PC-9 (cell line): ENCODE results near the gene FGF21. TPM values are rescaled to one million over a fixed set of nuclear protein-coding genes. Genes with fewer than 3 reads are reported as not detected.

Experiments used
- BruUV-seq: library from RNA; stranded (reverse); fragments of 400-500 nt; replicated peaks from 2 replicates; lab custom pipeline; 2021; lab: Mats Ljungman, UMichigan
- CTCF ChIA-PET: fragments of 300-600 bp; sonication (Branson Sonifier 250); formaldehyde crosslinking; loops from one replicate; lab custom pipeline; 2022; ENCODE audit warnings: antibody characterized with exemption; lab: Charles Lee
- POLR2A ChIA-PET: fragments of 300-600 bp; sonication (Branson Sonifier 250); formaldehyde crosslinking; loops from one replicate; lab custom pipeline; 2022; ENCODE audit warnings: antibody characterized with exemption; ENCODE audit not compliant: unreplicated experiment; lab: Charles Lee
- DNase-seq, 2 experiments: peaks; one replicate each; pipeline versions ENCODE4 v3.0.0 to v3.0.0-alpha.2; 2015 to 2022; ENCODE audit warnings: mixed read lengths in 1 of 2
- H2AFZ ChIP-seq: fragments of 200-600 bp; sonication (generic); 2 replicates; pipeline ENCODE4 v1.8.1; 2017; ENCODE audit warnings: antibody characterized with exemption
- H3F3A ChIP-seq: fragments of 200-600 bp; sonication (generic); 2 replicates; pipeline ENCODE4 v1.8.1; 2017; ENCODE audit warnings: antibody characterized with exemption, mild to moderate bottlenecking, low read depth; ENCODE audit not compliant: insufficient read depth
- H3K27ac ChIP-seq: fragments of 200-600 bp; sonication (generic); 2 replicates; pipeline ENCODE4 v1.6.1; 2016; ENCODE audit warnings: mixed run types
- H3K27me3 ChIP-seq: fragments of 200-600 bp; sonication (generic); 2 replicates; pipeline ENCODE4 v1.6.1; 2016; ENCODE audit warnings: low read depth, mixed run types; ENCODE audit not compliant: insufficient read depth
- H3K36me3 ChIP-seq: fragments of 200-600 bp; sonication (generic); 2 replicates; pipeline ENCODE4 v1.6.1; 2016; ENCODE audit warnings: low read depth, mixed run types
- H3K4me1 ChIP-seq: fragments of 200-600 bp; sonication (generic); replicated peaks from 2 replicates; pipeline ENCODE4 v1.6.1; 2016; ENCODE audit warnings: mixed run types; ENCODE audit not compliant: insufficient read depth
- H3K4me2 ChIP-seq: fragments of 200-600 bp; sonication (generic); 2 replicates; pipeline ENCODE4 v1.6.1; 2017; ENCODE audit warnings: mixed run types
- H3K4me3 ChIP-seq: fragments of 200-600 bp; sonication (generic); 2 replicates; pipeline ENCODE4 v1.6.1; 2016; ENCODE audit warnings: mixed run types
- H3K79me2 ChIP-seq: fragments of 200-600 bp; sonication (generic); 2 replicates; pipeline ENCODE4 v1.6.1; 2017; ENCODE audit warnings: low read depth, mixed run types
- H3K9me2 ChIP-seq: fragments of 200-600 bp; sonication (generic); 2 replicates; pipeline ENCODE4 v1.8.1; 2017; ENCODE audit warnings: mild to moderate bottlenecking; ENCODE audit not compliant: insufficient read depth
- H3K9me3 ChIP-seq: fragments of 200-600 bp; sonication (generic); 2 replicates; pipeline ENCODE4 v1.8.1; 2016; ENCODE audit warnings: low read depth; ENCODE audit not compliant: insufficient read depth
- H4K20me1 ChIP-seq: fragments of 200-600 bp; sonication (generic); 2 replicates; pipeline ENCODE4 v1.8.1; 2017; ENCODE audit not compliant: insufficient read depth
- CTCF ChIP-seq: fragments of 200-600 bp; sonication (generic); conservative IDR thresholded peaks from 2 replicates; pipeline ENCODE4 v1.6.1; 2017; ENCODE audit warnings: mixed run types, antibody characterized with exemption, mild to moderate bottlenecking, moderate library complexity
- EZH2 ChIP-seq: fragments of 200-600 bp; sonication (generic); IDR thresholded peaks from 2 replicates; pipeline ENCODE4 v1.8.0; 2017; ENCODE audit warnings: antibody characterized with exemption, low read depth
- intact Hi-C: fragments of 100-400 bp; cut with micrococcal nuclease; formaldehyde crosslinking; loops from one replicate; pipeline ENCODE4 v1.10.0; 2022; ENCODE audit not compliant: unreplicated experiment
- total RNA-seq: library from RNA; stranded (reverse); gene quantifications from 2 replicates; pipeline ENCODE4 v1.2.3, GENCODE V29; 2021

Gene FGF21
- total RNA-seq, 1 experiment from 2014 or later, result 0.41 TPM

GRCh38 chr19:48720613-48721296 is 34.6 kb upstream of the FGF21 start:
- H3F3A ChIP-seq, result peaks cover 8% of the 10 kb centered on the region
- POLR2A ChIA-PET, result interaction anchor here (0.6 to 0.8 kb wide), 5 partner anchors 18 to 1283 kb away, joined by 3 read pairs; no protein-coding TSS in a partner anchor
- peak; percentile 96 to 98 for DNase-seq
- no peaks in the 10 kb centered on the region for H3K27me3 ChIP-seq
- H3K4me2 ChIP-seq, result peak overlapping the region; percentile 68
- H3K9me2 ChIP-seq, result no peaks in the 10 kb centered on the region
- H4K20me1 ChIP-seq, result no peaks in the 10 kb centered on the region
- TF ChIP-seq EZH2 (no peak), CTCF (no peak)
- 0 out of 2 replicates have a peak, but pooled peaks cover 1% of the 10 kb centered on the region for H3K4me1 ChIP-seq
- H2AFZ ChIP-seq, result peak overlapping the region; percentile 79
- H3K9me3 ChIP-seq, result no peaks in the 10 kb centered on the region
- intact Hi-C loops, result no loop called here
- peak overlapping the region; percentile 69 for H3K4me3 ChIP-seq
- no peaks in the 10 kb centered on the region for H3K36me3 ChIP-seq
- no TSS peak for BruUV-seq
- CTCF ChIA-PET, result no interaction called here
- H3K27ac ChIP-seq, result no peak overlapping the region
- no peaks in the 10 kb centered on the region for H3K79me2 ChIP-seq

DNA sequence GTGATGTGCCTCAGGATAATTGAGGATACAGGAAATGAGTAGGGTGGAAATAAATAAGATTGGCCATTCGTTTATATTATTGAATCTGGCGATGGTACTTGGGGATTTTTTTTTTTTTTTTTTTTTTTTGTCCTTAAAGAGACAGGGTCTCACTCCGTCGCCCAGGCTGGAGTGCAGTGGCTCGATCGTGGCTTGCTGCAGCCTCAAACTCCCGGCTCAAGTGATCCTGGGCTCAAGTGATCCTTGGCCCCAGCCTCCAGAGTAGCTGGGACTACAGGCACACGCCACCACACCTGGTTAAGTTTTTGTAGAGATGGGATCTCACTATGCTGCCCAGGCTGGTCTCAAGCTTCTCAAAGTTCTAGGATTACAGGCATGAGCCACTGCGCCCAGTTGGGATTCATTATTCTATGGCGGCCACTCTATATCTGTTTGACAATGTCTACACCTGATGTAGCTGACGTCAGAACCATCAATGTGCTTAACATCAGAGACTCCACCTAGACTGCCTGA is 33.1 kb upstream of the FGF21 start:
- Histone ChIP-seq H3K4me3 (no peak overlapping the region), H3K9me2 (no peaks in the 10 kb centered on the region), H3K27me3 (no peaks in the 10 kb centered on the region), H3K36me3 (no peaks in the 10 kb centered on the region), H3K4me1 (no peaks in the 10 kb centered on the region), H3K79me2 (no peaks in the 10 kb centered on the region), H2AFZ (no peak overlapping the region), H3K9me3 (no peaks in the 10 kb centered on the region), H3K4me2 (no peak overlapping the region), H3K27ac (no peak overlapping the region), H3F3A (peaks cover 13% of the 10 kb centered on the region), H4K20me1 (no peaks in the 10 kb centered on the region)
- TF ChIP-seq CTCF (no peak), EZH2 (no peak)
- intact Hi-C loops, result no loop called here
- no TSS peak for BruUV-seq
- ChIA-PET POLR2A (no interaction called here), CTCF (interaction anchor here (0.6 kb wide), 1 partner anchor 165 kb away, joined by 3 read pairs; no protein-coding TSS in a partner anchor)
- DNase-seq, result no peak

DNA sequence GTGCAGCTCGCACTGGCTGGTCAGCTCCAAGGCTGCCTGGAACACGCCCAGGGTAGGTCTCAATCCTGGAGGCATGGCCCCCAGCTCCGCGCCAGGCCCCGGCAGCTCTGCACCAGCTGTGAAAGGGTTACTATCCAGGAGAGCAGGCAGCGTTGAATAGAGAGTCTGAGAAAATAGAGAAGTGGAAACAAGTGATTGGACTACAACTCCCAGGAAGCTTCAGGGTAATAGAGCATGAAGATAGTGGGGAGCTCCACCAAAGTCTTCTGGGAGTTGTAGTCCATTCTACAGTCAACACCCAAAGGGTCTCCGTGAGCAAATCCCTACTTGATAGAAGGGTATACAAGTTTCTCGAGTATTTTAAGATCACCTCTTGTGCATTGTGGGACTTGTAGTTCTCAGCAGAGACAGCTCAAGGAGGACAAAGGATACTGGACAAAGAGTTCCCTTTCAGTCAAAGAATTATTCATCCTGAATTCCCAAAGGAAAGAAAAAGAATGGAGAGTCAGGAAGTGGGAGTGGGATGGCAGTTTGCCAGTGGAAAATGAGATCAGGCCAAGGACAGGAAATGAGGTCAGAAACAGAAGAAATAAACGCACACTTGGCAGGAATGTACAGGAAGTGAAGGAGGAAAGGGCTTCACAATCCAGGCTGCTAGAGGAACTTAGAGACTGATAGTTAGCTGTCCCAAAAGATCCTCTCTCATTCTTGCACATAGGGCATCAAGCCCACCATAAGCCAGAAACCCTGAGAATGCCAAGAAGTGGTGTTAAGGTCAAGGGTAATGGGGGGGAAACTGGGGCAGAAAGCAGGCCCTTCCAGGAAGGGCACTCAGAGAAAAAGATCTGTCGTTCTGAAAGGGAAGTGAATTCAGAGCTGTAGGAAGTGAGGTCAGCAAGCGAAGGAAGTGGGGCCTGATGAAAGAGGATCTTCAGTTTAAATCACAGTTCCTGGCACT is 30.2 kb upstream of the FGF21 start:
- TSS peak; percentile 41 for BruUV-seq
- no peaks in the 10 kb centered on the region for H3K9me2 ChIP-seq
- H3K36me3 ChIP-seq, result no peaks in the 10 kb centered on the region
- no peak overlapping the region for H2AFZ ChIP-seq
- no peak overlapping the region for H3K4me3 ChIP-seq
- no peaks in the 10 kb centered on the region for H3K79me2 ChIP-seq
- H3K27ac ChIP-seq, result no peak overlapping the region
- DNase-seq, result peak; percentile 37 to 51
- CTCF ChIA-PET, result interaction anchor here (0.5 kb wide), 1 partner anchor 11 kb away, joined by 5 read pairs; no protein-coding TSS in a partner anchor
- no peaks in the 10 kb centered on the region for H3K4me1 ChIP-seq
- TF ChIP-seq CTCF, result no peak
- H3K4me2 ChIP-seq, result peak overlapping the region; percentile 26
- POLR2A ChIA-PET, result interaction anchor here (0.5 to 1.1 kb wide), 8 partner anchors 9 to 268 kb away, joined by 3 to 11 read pairs (median 3); no protein-coding TSS in a partner anchor
- H3K9me3 ChIP-seq, result no peaks in the 10 kb centered on the region
- H3F3A ChIP-seq, result peaks cover 13% of the 10 kb centered on the region
- intact Hi-C loops, result no loop called here
- no peaks in the 10 kb centered on the region for H3K27me3 ChIP-seq
- H4K20me1 ChIP-seq, result no peaks in the 10 kb centered on the region
